IMR-90 (cell line): ENCODE measurements around the gene ISCA1. TPM values are rescaled to one million over a fixed set of nuclear protein-coding genes. Genes with fewer than 3 reads are reported as not detected.
"Not testable (repeated sequence)": the region's sequence is repeated elsewhere in the genome, so short reads cannot be mapped to it uniquely, and the experiment has no call there.

Experiments
- ATAC-seq: fragments of 200-7000 bp; cut with Tn5 transposase; 2 replicates; pipeline ENCODE4 v1.9.1; 2020; ENCODE audit warnings: low read depth, mild to moderate bottlenecking, moderate library complexity
- BruUV-seq: library from RNA; stranded (reverse); fragments of 400-500 nt; replicated peaks from 2 replicates; lab custom pipeline; 2021; lab: Mats Ljungman, UMichigan
- CTCF ChIA-PET: fragments of 300-600 bp; formaldehyde crosslinking; extraction: SDS; loops from one replicate; lab custom pipeline; 2021; ENCODE audit warnings: antibody characterized with exemption; lab: Yijun Ruan, JAX
- POLR2A ChIA-PET: fragments of 300-600 bp; sonication (Branson Sonifier 250); formaldehyde crosslinking; loops from one replicate; lab custom pipeline; 2022; ENCODE audit warnings: antibody characterized with exemption; ENCODE audit not compliant: unreplicated experiment; lab: Charles Lee
- DNase-seq: peaks from one replicate; pipeline ENCODE4 v3.0.0; 2013
- H2AFZ ChIP-seq: replicated peaks from 2 replicates; pipeline ENCODE3; 2013; ENCODE audit warnings: low read length, mild to moderate bottlenecking; ENCODE audit not compliant: poor library complexity
- H2AK5ac ChIP-seq: 2 replicates; pipeline ENCODE4 v1.6.1; 2013; ENCODE audit warnings: low read depth, low read length, inconsistent platforms
- H2AK9ac ChIP-seq: replicated peaks from 2 replicates; pipeline ENCODE3; 2013; ENCODE audit warnings: mild to moderate bottlenecking, low read depth, low read length, moderate library complexity; ENCODE audit not compliant: poor library complexity
- H2BK120ac ChIP-seq: 2 replicates; pipeline ENCODE4 v1.6.1; 2013; ENCODE audit warnings: low read depth, low read length, inconsistent platforms
- H2BK15ac ChIP-seq: 3 replicates; pipeline ENCODE4 v1.6.1; 2013; ENCODE audit warnings: low read depth, low read length, inconsistent platforms
- H2BK20ac ChIP-seq: 2 replicates; pipeline ENCODE4 v1.6.1; 2013; ENCODE audit warnings: low read depth, mild to moderate bottlenecking, inconsistent platforms, low read length, moderate library complexity
- H2BK5ac ChIP-seq: 2 replicates; pipeline ENCODE4 v1.6.1; 2013; ENCODE audit warnings: mild to moderate bottlenecking, low read depth, low read length, inconsistent platforms; ENCODE audit not compliant: poor library complexity, severe bottlenecking
- H3K14ac ChIP-seq: replicated peaks from 2 replicates; pipeline ENCODE4 v1.6.1; 2013; ENCODE audit warnings: low read depth, low read length, inconsistent platforms
- H3K18ac ChIP-seq: 2 replicates; pipeline ENCODE4 v1.6.1; 2013; ENCODE audit warnings: low read depth, low read length, control low read depth
- H3K23ac ChIP-seq: 2 replicates; pipeline ENCODE4 v1.6.1; 2013; ENCODE audit warnings: low read depth, low read length, inconsistent platforms
- H3K27ac ChIP-seq: 2 replicates; pipeline ENCODE4 v1.5.1; 2013; ENCODE audit warnings: mild to moderate bottlenecking, control low read depth, low read length; ENCODE audit not compliant: insufficient read depth
- H3K27me3 ChIP-seq: 2 replicates; pipeline ENCODE4 v1.6.1; 2013; ENCODE audit warnings: low read length; ENCODE audit not compliant: control insufficient read depth, insufficient read depth
- H3K36me3 ChIP-seq: 2 replicates; pipeline ENCODE4 v1.6.1; 2013; ENCODE audit warnings: low read length, mixed read lengths; ENCODE audit not compliant: control insufficient read depth, insufficient read depth
- H3K4ac ChIP-seq: 2 replicates; pipeline ENCODE4 v1.6.1; 2013; ENCODE audit warnings: low read depth, low read length, inconsistent platforms
- H3K4me1 ChIP-seq: 2 replicates; pipeline ENCODE4 v1.6.1; 2013; ENCODE audit warnings: low read length, mixed read lengths; ENCODE audit not compliant: control insufficient read depth, insufficient read depth
- H3K4me2 ChIP-seq: 2 replicates; pipeline ENCODE4 v1.6.1; 2013; ENCODE audit warnings: low read depth, mild to moderate bottlenecking, control low read depth, low read length, moderate library complexity
- H3K4me3 ChIP-seq: 2 replicates; pipeline ENCODE4 v1.5.1; 2013; ENCODE audit warnings: low read depth, mild to moderate bottlenecking, control low read depth, low read length, moderate library complexity; ENCODE audit not compliant: insufficient read depth
- H3K56ac ChIP-seq: 2 replicates; pipeline ENCODE4 v1.6.1; 2013; ENCODE audit warnings: low read length, inconsistent platforms; ENCODE audit not compliant: insufficient read depth; ENCODE audit errors: extremely low read depth
- H3K79me1 ChIP-seq, 2 experiments: 2 replicates each; pipeline ENCODE4 v1.6.1; 2013; ENCODE audit warnings: low read length in 2 of 2, inconsistent platforms in 1 of 2, low read depth in 1 of 2
- H3K9ac ChIP-seq: 2 replicates; pipeline ENCODE4 v1.6.1; 2013; ENCODE audit warnings: low read depth, low read length, control low read depth
- H3K9me1 ChIP-seq: 2 replicates; pipeline ENCODE4 v1.6.1; 2013; ENCODE audit warnings: low read length, inconsistent platforms; ENCODE audit not compliant: insufficient read depth
- H3K9me3 ChIP-seq: 2 replicates; pipeline ENCODE4 v1.6.1; 2013; ENCODE audit warnings: low read length; ENCODE audit not compliant: control insufficient read depth, insufficient read depth
- H4K20me1 ChIP-seq: 2 replicates; pipeline ENCODE4 v1.6.1; 2013; ENCODE audit warnings: low read length, inconsistent platforms; ENCODE audit not compliant: insufficient read depth
- H4K5ac ChIP-seq: 2 replicates; pipeline ENCODE4 v1.6.1; 2013; ENCODE audit warnings: mild to moderate bottlenecking, low read depth, low read length, control low read depth
- H4K8ac ChIP-seq, 2 experiments: 2 replicates each; pipeline ENCODE4 v1.6.1; 2013; ENCODE audit warnings: low read depth in 2 of 2, low read length in 2 of 2, control low read depth in 1 of 2, inconsistent platforms in 1 of 2
- H4K91ac ChIP-seq: 2 replicates; pipeline ENCODE4 v1.6.1; 2013; ENCODE audit warnings: low read depth, low read length, inconsistent platforms; ENCODE audit not compliant: insufficient read depth
- CEBPB ChIP-seq: IDR thresholded peaks from 2 replicates; pipeline ENCODE4 v1.6.1; 2012; ENCODE audit warnings: low read depth, low read length, improper control_type of control experiment
- MAFK ChIP-seq: IDR thresholded peaks from 2 replicates; pipeline ENCODE4 v1.6.1; 2012; ENCODE audit warnings: low read depth, low read length, improper control_type of control experiment
- POLR2A ChIP-seq: IDR thresholded peaks from 2 replicates; pipeline ENCODE4 v1.6.1; 2012; ENCODE audit warnings: mild to moderate bottlenecking, low read depth, low read length
- RCOR1 ChIP-seq: IDR thresholded peaks from 2 replicates; pipeline ENCODE4 v1.6.1; 2012; ENCODE audit warnings: mild to moderate bottlenecking, low read length, improper control_type of control experiment; ENCODE audit not compliant: insufficient replicate concordance
- SMC3 ChIP-seq: fragments of 150-350 bp; IDR thresholded peaks from 2 replicates; pipeline ENCODE4 v1.6.1; 2016; ENCODE audit warnings: low read depth, mild to moderate bottlenecking, antibody characterized with exemption, low read length, moderate library complexity
- WGBS, 2 experiments: methylation state at CpG; one replicate each; pipeline versions ENCODE4 v1.1.5 to v1.1.7; 2013; ENCODE audit warnings: missing lambda C conversion rate in 2 of 2; ENCODE audit not compliant: insufficient read length in 1 of 2; ENCODE audit errors: extremely low coverage in 2 of 2; 5-methylcytosine and 5-hydroxymethylcytosine counted together
- dilution Hi-C: fragments of 300-500 bp; cut with HindIII; formaldehyde crosslinking; loops from one replicate; pipeline ENCODE4 v1.14.3; 2018; ENCODE audit warnings: low sequenced_read_pairs; ENCODE audit not compliant: unreplicated experiment
- in situ Hi-C: fragments of 300-500 bp; cut with MboI; formaldehyde crosslinking; loops from 3 replicates; pipeline ENCODE4 v1.14.3; 2019; ENCODE audit warnings: low sequenced_read_pairs, inconsistent platforms, mixed read lengths
- intact Hi-C: fragments of 100-400 bp; cut with micrococcal nuclease; formaldehyde crosslinking; loops from 2 replicates; pipeline ENCODE4 v1.10.0; 2022
- polyA plus RNA-seq, 3 experiments: library from polyadenylated mRNA; depleted of rRNA; stranded (reverse); fragments of >200 nt; gene quantifications; 2 replicates each; pipeline ENCODE4 v1.2.3, GENCODE V29; 2012; ENCODE audit warnings: low replicate concordance in 1 of 3
- total RNA-seq: library from RNA; depleted of rRNA; stranded (reverse); fragments of >200 nt; gene quantifications from 2 replicates; pipeline ENCODE4 v1.2.3, GENCODE V29; 2012
- TF ChIP-seq, protein P1 (sequence below): fragments of 150-350 bp; IDR thresholded peaks from 2 replicates; pipeline ENCODE4 v1.6.1; 2016; ENCODE audit warnings: low read depth, mild to moderate bottlenecking, low read length, moderate library complexity, borderline replicate concordance

Gene ISCA1
- total and polyA plus RNA-seq, 2 of the 4 experiments (the other 2 are of a cell fraction) = 14.7 to 15.1 TPM

DNA sequence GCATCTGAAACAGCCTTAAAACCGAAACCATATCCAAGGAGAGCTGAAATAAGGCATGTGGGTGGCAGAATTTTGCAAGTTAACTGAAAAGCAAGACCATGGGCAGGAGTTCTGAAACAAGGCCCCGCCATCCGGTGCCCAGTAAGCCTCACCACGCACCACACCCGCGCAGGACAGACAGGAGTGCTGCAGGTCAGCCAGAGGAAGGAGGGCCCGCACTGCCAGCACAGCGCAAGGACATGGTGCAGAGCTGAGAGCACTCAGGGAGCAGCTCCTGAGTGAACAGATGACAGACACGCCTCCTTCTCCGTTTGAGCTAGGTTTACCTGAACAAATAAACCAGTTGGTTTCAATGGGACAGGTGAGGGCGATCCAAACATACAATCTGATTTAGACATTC lies 16.5 kb upstream of the ISCA1 start:
- Histone ChIP-seq H3K4me1 (peaks cover 2% of the 10 kb centered on the region; the same call in 1 of the 2 replicates), H3K27ac (no peak overlapping the region; the same call in 1 of the 2 replicates), H2BK20ac (no peak overlapping the region), H4K91ac (no peak overlapping the region), H2AFZ (no peak overlapping the region), H3K18ac (no peak overlapping the region), H2AK5ac (no peak overlapping the region), H3K9me1 (no peaks in the 10 kb centered on the region; the same call in 1 of the 2 replicates), H4K5ac (no peak overlapping the region), H2BK15ac (no peak overlapping the region), H2AK9ac (no peak overlapping the region), H4K8ac (no peak overlapping the region), H3K9me3 (no peaks in the 10 kb centered on the region), H3K4me2 (no peak overlapping the region), H3K56ac (no peak overlapping the region), H3K36me3 (peaks cover 43% of the 10 kb centered on the region), H3K79me1 (peaks cover 7 to 9% of the 10 kb centered on the region in 2 experiments; a peak in 2 of 4 replicates), H3K4me3 (no peak overlapping the region), H2BK5ac (no peak overlapping the region), H3K4ac (no peak overlapping the region), H4K20me1 (no peaks in the 10 kb centered on the region), H3K27me3 (no peaks in the 10 kb centered on the region), H3K23ac (no peak overlapping the region), H3K14ac (no peak overlapping the region), H2BK120ac (no peak overlapping the region), H3K9ac (no peak overlapping the region)
- CTCF ChIA-PET = interaction anchor here (1.1 to 1.5 kb wide), 2 partner anchors 8 to 97 kb away, joined by 3 to 4 read pairs; no protein-coding TSS in a partner anchor
- intact Hi-C loops = no loop called here
- TF ChIP-seq CEBPB = no peak
- no peak for TF ChIP-seq MAFK
- TF ChIP-seq SMC3 = no peak
- TF ChIP-seq, protein P1, sequence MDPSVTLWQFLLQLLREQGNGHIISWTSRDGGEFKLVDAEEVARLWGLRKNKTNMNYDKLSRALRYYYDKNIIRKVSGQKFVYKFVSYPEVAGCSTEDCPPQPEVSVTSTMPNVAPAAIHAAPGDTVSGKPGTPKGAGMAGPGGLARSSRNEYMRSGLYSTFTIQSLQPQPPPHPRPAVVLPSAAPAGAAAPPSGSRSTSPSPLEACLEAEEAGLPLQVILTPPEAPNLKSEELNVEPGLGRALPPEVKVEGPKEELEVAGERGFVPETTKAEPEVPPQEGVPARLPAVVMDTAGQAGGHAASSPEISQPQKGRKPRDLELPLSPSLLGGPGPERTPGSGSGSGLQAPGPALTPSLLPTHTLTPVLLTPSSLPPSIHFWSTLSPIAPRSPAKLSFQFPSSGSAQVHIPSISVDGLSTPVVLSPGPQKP = no peak
- no peak for TF ChIP-seq POLR2A
- TF ChIP-seq RCOR1 = no peak
- no TSS peak for BruUV-seq
- in situ Hi-C loops = no loop called here
- ATAC-seq (no peak), DNase-seq (no peak)
- WGBS, 2 experiments = 90% methylated on average over 5 of the region's 11 CpGs; no CpG with 5 or more reads in 1 of the 2 experiments
- dilution Hi-C loops = no loop called here
- POLR2A ChIA-PET = no interaction called here

DNA sequence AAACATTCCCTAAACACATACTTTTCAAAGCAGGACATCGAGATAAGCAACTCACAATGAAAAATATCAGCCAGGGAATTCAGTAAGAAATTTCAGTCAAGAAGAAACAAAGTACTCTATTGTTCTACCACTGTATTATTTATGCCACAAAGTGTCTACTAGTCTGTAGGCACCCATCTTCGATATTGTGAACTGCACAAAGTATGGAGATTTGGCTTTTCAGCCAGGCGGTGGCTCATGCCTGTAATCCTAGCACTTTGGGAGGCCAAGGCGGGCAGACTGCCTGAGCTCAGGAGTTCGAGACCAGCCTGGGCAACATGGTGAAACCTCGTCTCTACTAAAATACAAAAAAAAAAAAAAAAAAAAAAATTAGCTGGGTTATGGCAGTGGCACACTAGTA lies 8.0 kb upstream of the ISCA1 start:
- H4K5ac ChIP-seq, H4K91ac ChIP-seq, DNase-seq, H3K23ac ChIP-seq, intact Hi-C loops, H3K27me3 ChIP-seq, H3K4me3 ChIP-seq, H3K9me3 ChIP-seq, in situ Hi-C loops, H3K56ac ChIP-seq, H3K27ac ChIP-seq, H3K4me1 ChIP-seq, H3K79me1 ChIP-seq, H2BK5ac ChIP-seq, H4K8ac ChIP-seq, H2BK120ac ChIP-seq, H3K4ac ChIP-seq, dilution Hi-C loops, H3K14ac ChIP-seq, H3K36me3 ChIP-seq, H2AK5ac ChIP-seq, H3K18ac ChIP-seq, H2AFZ ChIP-seq, H2AK9ac ChIP-seq, ATAC-seq, BruUV-seq, H3K9me1 ChIP-seq, H3K4me2 ChIP-seq, H2BK20ac ChIP-seq, H3K9ac ChIP-seq, H2BK15ac ChIP-seq, POLR2A ChIA-PET, H4K20me1 ChIP-seq: not testable (repeated sequence)
- CTCF ChIA-PET = interaction anchor here (1.2 kb wide), 1 partner anchor 9 kb away, joined by 4 read pairs; no protein-coding TSS in a partner anchor
- no CpG with 5 or more reads among the region's 6 CpGs for WGBS, 2 experiments
